ENCODE data around the gene IMP4.

Gene IMP4

DNA sequence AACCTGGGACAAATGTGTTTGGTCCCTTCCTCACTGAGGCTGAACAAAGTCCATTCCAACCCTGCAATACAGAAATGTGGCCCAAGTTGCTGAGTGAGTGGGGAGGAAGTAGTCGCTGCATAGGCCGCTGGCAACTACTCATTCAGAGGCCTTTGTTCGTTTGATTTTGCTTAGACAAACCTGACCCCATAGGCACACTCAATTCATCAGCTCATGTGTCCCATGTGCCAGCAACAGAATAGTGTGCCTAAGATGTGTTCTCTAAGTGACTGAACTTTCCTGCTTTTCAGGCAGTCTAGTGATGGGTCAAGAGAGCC lies 36.2 kb downstream of the IMP4 start:
- FAIRE-seq = no peak

DNA sequence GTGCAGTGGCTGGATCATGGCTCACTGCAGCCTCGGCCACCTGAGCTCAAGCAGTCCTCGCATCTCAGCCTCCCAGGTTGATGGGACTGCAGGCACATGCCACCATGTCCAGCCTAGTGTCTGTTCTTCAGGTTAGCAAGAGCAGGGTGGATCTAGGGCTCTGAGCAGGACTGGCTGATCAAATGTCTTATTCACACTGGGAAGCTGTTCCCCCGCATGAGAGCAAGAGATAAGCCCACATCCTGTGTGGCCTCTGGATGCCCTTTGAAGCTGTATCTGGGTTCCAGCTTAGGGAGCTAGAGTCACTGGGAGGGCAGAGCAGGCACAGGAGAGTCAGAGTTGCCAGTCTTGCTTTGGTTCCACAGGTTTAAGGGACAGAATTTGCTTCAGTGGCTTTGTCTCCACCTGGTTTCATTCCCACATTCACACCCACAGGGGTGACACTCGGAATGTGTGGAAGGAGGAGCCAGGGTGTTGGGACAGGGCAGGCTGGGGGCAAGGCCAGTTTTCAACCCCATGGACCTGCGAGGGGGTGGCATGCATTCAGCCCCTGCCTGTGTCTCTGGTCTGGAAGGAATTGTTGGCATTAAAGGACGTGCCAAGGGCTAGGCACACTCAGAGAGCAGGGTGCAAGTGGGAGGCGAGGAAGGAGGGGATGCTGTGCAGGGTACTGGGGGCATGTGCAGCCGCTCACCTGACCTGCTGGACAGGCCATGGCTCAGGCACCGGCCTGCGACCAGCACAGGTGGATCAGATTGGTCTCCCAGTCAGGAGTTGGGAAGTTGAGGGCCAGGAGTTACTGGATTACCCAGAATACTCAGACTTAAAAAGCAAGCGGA lies 37.6 kb downstream of the IMP4 start:
- FAIRE-seq = no peak

DNA sequence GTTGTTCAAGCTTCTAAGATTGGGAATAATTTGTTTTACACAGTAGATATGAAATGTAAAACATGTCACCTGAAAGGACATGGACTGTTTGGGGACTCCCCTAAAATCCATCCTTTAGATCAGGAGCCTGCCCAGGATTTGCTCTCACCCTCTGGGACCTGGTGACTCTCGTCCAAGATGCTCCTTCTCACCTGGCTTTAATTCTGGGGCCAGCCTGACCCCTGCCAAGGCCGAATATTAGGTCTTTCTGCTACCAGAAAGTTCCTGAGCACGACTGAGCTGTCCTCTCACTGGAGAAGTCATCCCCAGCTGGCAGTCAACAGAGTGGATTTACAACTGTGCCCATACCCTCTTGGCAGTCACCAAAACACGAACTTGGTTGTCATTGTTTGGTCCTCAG lies 38.4 kb downstream of the IMP4 start:
- FAIRE-seq = no peak

DNA sequence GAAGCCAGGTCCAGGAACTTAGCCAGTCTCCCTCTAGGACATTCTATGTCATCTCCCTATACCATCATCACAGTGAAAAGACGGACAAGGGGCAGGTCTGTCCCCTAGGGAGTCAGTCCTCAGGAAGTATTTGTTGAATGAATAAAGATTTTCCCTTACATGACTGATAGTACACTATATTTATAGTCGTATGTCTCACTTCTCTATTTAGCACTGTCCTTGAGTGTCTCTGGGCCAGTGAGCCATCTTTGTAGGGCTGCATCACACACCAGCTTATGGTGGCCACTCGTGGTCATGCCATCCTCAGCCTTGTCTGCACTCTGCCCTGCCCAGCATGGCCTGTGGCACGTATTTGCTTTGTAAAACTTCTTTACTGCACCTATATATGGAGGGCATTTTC lies 38.9 kb downstream of the IMP4 start:
- no peak for FAIRE-seq

DNA sequence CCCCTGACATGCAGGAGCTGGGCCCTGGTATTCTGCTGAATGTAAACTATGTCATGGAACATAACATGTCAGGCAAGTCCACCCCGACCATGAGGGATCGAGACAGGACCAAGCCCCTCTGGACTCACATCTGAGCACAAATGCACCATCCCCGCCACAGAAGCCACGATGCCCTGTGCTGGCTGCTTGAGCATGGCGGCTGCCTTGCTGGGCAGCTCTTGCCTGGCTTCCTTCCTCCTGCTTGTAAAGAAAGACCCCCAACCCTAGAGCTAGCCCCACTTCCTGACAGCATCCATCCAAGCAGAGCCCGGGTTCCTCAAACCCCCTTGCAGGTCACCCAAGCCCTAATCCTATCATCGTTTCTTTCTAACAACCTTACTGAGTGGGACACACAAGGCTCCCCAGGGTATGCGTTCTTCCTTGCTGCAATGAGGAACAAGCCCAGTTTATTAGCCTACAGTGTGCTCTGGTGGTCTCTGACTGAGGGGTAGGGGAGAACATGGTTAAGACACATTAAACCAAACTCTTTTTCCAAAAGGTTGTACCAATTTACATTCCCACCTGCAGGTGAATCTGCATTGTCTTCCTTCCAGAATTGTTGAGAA lies 39.7 kb downstream of the IMP4 start:
- no peak for FAIRE-seq

DNA sequence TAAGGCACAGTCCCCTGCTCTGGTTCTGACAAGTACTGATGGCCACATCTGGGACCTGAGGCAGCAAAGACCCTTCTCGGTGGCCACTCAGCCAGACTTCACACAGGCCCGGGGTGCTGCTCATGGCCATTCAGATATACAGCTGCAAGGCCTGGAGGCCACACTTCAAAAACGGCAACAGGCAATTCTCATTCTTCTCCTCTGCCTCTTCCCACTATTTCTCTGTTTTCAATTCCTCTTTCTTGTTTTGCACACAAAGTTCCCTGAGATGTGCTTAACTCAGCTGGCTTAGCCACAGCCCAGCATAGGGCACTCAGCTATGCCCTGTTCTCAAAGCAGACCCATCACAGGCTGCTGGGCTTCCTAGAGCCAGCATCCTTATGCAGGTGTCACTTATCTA lies 43.0 kb downstream of the IMP4 start:
- FAIRE-seq = no peak

DNA sequence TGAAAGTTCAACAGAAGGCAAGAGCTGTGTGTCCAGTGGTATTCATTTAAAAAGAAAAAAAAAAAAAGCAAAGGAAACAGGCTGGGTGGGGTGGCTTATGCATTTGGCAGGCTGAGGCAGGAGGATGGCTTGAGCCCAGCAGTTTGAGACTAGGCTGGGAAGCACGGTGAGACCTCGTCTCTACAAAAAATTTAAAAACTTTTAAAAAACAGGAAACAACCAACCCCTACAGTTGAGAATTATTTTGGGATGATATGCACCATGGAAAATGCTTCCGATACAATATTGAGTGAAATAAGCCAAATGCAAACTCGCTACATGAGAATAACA lies 44.3 kb downstream of the IMP4 start:
- no peak for FAIRE-seq

DNA sequence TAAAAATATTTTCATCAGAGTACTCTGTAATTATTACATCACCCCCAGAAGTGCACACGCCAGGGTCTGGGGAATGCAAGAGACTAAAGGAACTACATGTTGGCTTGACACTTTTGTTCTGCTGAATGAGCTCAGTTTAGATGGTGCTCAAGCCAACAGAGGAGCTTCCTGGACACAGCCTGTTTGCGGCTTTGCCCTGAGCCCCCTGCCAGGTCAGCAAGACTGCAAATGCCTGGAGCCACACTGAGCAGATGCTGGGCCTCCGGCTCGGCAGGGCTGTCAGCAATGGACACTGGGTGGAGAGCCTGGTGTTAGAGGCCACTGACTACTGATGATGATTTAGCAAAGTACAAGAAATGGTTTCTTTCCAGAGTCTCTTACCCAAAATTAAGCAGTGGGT lies 45.1 kb downstream of the IMP4 start:
- no peak for FAIRE-seq

DNA sequence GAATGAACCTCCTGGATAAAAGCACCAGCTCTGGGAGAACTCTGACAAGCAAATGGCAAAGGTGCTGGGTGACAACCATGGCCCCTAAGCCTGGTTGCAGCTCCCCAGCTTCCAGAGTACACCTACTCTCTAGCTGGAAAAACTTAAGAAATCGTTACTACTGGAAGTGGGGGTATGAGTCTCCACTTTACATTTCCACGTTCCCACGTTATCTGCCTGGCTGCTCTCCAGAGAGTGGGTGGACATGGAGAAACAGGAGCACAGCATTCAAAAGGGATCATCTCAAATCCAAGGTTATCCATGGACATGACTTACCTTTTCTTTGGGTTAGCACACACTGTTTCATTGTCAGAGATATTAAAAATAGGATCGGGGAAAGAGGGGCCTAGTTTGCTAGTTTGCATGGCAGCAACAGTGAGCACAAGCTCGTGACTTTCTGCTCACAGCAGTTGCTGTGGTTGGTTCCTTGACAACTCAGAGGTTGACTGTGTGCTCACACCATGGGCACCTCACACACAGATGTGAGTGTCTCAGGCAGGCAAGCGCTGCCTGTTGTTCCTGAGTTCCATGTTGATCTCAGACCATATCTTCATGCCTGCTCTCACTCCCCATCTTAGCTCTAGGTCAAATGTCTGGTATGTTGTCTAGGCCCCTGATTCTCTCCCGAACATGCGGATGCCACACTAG lies 45.7 kb downstream of the IMP4 start:
- no peak for FAIRE-seq

DNA sequence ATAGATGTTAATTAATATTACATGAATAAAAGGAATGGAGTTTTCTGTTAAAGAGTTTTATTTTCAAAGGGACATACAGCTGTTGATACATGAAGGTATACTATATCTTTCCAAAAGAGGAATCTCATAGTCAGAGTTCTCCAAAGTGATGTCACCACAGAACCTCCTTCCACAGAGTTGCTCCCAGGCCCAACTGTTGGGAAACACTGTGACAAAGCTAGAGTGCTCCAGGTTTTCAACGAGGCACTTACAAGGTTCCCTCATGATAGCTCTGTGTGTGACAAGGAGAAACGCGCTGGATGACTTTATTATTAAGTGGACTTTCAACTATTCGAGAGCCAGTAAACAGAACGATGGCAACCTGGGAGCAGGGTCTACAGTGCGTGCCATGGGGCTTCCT lies 46.7 kb downstream of the IMP4 start:
- no peak for FAIRE-seq

DNA sequence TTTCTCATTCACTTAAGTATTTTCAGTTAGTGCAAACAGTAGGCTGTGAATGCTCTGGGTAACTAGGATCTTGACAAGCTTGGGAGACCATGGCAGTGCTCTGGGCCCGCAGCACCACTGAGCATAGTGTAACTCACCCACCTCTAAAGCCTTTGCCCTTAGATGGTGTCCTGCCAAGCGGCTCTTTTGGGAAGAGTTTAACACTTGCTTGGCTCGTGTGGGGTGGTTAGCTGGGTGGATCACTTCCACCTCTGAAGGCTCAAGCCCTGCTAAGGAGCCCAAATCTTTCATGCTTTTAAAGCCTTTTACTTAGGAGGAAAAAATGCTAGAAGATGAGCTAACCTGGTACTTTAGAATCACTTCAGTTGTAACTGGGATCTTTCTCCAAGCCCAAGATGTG lies 47.1 kb downstream of the IMP4 start:
- FAIRE-seq = no peak

DNA sequence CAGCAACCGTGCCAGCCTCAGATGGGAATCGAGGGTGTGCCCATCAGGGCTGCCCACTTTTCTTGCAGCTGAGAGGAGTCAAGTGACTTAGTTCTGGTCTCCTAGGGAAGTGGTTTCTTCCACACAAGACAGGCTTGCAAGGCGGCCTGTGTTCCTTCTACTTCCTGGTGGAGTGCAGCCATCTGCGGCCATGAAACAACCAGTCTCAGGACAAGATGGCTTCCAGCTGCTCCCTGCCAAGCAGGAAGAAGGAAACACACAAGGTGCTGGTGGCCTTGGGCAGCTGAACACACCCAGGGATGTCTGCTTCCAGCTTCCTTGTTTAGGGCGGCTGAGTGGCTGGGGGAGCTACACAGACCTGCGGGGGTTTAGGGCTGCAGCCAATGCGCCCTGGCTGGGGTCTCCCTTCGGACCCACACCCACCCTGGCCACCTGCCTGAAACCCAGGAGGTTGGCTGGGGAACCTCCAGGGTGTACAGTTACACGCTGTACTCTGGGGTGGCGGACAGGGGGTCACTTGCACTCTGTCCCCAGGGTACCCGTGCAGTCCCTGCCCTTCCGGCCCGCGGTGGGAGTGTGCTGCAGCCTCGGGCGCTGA lies 47.9 kb downstream of the IMP4 start:
- no peak for FAIRE-seq

DNA sequence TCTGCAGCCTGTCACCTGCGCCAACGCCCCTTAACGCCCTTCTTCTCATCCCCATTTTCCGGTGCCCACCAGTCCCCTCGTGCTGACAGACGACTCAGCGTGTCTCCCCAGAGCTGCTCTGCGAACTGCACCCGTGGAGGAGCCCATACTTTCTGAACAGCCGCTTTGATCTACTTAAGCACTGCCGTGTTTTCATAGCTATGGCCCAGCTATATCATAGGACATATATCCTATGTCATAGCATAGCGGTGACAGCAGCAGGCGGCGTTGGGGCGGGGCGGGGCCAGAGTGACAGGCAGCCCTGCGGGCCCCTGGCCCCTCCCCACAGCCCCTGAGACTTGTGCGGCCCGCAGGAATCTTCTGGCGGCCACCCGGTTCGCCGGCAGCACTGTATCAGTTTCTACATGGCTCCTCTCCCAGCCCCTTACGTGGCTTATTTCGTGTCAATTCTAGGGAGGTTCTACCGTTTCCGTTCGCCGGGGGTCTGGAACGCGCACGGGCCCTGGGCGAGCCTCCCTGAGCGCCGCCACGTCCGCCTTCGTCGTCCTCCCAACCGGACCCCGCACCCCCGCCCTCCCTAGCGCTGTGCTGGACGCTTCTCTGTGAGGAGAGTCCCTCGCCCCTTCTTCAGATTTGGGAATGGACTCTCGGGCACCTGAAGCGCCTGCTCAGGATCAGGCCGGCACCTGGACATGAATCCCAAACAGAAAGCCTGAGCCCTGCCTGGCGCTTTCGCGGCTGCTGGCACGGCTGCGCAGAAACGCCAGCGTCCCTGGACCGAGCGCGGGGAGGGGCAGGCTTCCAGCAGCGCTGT lies 48.6 kb downstream of the IMP4 start:
- no peak for FAIRE-seq

DNA sequence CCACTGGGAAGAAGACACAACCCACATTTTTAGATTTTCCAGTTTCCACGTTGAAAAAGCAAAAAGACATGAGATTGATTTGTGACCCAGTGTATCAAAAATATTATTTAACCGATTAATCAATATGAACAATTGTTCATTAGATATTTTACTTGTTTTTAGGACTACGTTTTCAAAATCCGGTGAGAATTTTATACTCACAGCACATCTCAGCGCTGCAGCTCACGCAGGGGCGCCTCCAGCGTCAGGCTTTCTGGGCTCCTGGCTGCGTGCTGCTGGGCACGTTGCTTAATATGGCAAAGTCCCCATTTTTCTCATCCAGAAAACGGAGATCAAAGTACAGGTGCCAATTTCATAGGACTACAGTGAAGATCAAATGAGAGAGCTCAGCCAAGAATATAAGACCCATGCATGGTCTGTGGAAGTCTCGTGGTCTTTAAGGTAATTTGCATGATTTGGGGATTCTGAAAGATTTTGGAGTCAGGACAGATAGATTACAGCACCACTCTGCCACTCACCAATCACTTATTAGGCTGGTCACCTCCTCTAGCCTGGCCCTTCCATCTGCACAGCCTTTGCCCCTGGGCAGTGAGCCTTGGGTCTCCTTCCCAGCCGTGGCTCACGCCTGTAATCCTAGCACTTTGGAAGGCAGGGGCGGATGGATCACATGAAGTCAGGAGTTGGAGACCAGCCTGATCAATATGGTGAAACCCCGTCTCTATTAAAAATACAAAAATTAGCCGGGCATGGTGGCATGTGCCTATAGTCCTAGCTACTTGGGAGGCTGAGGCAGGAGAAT lies 49.4 kb downstream of the IMP4 start:
- FAIRE-seq = no peak

DNA sequence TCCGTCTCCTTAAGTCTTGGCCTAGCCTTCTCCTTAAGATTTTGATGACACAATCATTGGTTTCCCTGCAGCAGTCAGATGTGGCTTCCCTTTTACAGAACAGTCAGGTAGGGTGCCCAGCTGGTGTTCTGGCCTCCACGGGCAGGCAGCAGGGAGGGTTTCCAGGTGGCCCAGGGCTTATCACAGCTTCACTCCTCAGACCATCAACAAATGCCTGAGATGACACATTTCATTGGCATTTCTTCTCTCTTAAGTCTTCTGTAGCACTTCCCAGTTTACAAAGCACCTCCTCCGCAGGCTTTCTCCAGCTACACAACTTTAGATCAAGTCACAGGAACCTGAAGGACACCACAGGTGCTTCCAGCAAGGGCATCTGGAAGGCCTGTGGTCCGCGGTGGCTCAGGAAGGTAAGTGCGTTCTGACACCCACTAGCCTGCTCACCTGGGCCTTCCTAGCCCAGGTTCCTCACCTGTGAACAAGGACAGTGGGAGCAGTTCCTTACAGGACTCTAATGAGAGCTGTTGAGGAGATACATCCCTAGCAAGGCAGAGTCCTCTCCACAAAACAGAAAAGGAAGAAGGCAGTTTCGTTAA lies 50.7 kb downstream of the IMP4 start:
- FAIRE-seq = no peak

All from islet of Langerhans (tissue), 1 donor.